ENCODE measurements around the gene UBE2G1. TPM values are rescaled to one million over a fixed set of nuclear protein-coding genes. Genes with fewer than 3 reads are reported as not detected.
"Not testable (repeated sequence)": the region's sequence is repeated elsewhere in the genome, so short reads cannot be mapped to it uniquely, and the experiment has no call there.

Gene UBE2G1
- total RNA-seq, 2 donors from 2014 or later, result 54.1 to 59.3 TPM

GRCh38 chr17:4256952-4257351 is 109.5 kb downstream of the UBE2G1 start:
- Histone ChIP-seq H3K27ac (no peak overlapping the region), H3K4me3 (no peak overlapping the region), H3K36me3 (no peaks in the 10 kb centered on the region), H3K4me1 (replicated peaks) (no peaks in the 10 kb centered on the region), H3K9me3 (no peaks in the 10 kb centered on the region), H3K27me3 (replicated peaks; ENCODE audit: insufficient read depth) (no peaks in the 10 kb centered on the region)
- TF ChIP-seq POLR2A (IDR thresholded peaks at IDR 0.05) (no peak), POLR2AphosphoS5 (IDR thresholded peaks at IDR 0.05) (no peak)
- TF ChIP-seq, protein P1, sequence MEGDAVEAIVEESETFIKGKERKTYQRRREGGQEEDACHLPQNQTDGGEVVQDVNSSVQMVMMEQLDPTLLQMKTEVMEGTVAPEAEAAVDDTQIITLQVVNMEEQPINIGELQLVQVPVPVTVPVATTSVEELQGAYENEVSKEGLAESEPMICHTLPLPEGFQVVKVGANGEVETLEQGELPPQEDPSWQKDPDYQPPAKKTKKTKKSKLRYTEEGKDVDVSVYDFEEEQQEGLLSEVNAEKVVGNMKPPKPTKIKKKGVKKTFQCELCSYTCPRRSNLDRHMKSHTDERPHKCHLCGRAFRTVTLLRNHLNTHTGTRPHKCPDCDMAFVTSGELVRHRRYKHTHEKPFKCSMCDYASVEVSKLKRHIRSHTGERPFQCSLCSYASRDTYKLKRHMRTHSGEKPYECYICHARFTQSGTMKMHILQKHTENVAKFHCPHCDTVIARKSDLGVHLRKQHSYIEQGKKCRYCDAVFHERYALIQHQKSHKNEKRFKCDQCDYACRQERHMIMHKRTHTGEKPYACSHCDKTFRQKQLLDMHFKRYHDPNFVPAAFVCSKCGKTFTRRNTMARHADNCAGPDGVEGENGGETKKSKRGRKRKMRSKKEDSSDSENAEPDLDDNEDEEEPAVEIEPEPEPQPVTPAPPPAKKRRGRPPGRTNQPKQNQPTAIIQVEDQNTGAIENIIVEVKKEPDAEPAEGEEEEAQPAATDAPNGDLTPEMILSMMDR (IDR thresholded peaks at IDR 0.05), result no peak
- intact Hi-C loops (cut with DNase I), result no loop called here
- 90% methylated on average over 2 of the region's 2 CpGs for WGBS
- no peak for DNase-seq (ENCODE audit: low spot score)

DNA sequence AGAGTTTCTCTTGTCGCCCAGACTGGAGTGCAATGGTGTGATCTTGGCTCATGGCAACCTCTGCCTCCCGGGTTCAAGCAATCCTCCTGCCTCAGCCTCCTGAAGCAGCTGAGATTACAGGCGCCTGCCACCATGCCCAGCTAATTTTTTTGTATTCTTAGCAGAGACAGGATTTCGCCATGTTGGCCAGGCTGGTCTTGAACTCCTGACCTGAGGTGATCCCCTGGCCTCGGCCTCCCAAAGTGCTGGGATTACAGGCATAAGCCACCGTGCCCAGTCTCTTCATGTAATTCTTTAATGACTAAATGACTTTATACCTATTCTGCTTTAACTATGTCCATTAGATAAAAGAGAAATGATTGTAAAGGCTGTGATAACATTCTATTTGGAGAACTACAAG is 111.2 kb downstream of the UBE2G1 start:
- 75% methylated on average over 6 of the region's 6 CpGs for WGBS
- not testable (repeated sequence) for H3K4me3 ChIP-seq

GRCh38 chr17:4250887-4251286 is 115.6 kb downstream of the UBE2G1 start:
- TF ChIP-seq POLR2A (IDR thresholded peaks at IDR 0.05) (no peak), POLR2AphosphoS5 (IDR thresholded peaks at IDR 0.05) (no peak)
- TF ChIP-seq, protein P1 (IDR thresholded peaks at IDR 0.05), result no peak
- H3K36me3 ChIP-seq, result no peaks in the 10 kb centered on the region
- no peaks in the 10 kb centered on the region for H3K4me1 ChIP-seq (replicated peaks)
- no peak overlapping the region for H3K4me3 ChIP-seq
- intact Hi-C loops (cut with DNase I), result no loop called here
- H3K27me3 ChIP-seq (replicated peaks; ENCODE audit: insufficient read depth), result no peaks in the 10 kb centered on the region
- H3K27ac ChIP-seq, result no peak overlapping the region
- DNase-seq (ENCODE audit: low spot score), result no peak
- H3K9me3 ChIP-seq, result no peaks in the 10 kb centered on the region
- WGBS, result 89% methylated on average over 2 of the region's 2 CpGs

More for the DNA sequence above, 111.2 kb downstream of the UBE2G1 start:
- H3K27ac ChIP-seq; H3K27me3 ChIP-seq (replicated peaks; ENCODE audit: insufficient read depth); intact Hi-C loops (cut with DNase I); H3K4me1 ChIP-seq (replicated peaks); DNase-seq (ENCODE audit: low spot score); H3K9me3 ChIP-seq; H3K36me3 ChIP-seq: not testable (repeated sequence)

- Histone ChIP-seq H3K27ac (no peak overlapping the region), H3K4me3 (no peak overlapping the region), H3K27me3 (replicated peaks; ENCODE audit: insufficient read depth) (no peaks in the 10 kb centered on the region), H3K4me1 (replicated peaks) (no peaks in the 10 kb centered on the region), H3K9me3 (no peaks in the 10 kb centered on the region), H3K36me3 (no peaks in the 10 kb centered on the region)
- no peak for TF ChIP-seq POLR2AphosphoS5 (IDR thresholded peaks at IDR 0.05)
- TF ChIP-seq, protein P1 (IDR thresholded peaks at IDR 0.05), result peak in 3 of 4 experiments; percentile 26 to 32 (median 32)
- 50% methylated on average over 4 of the region's 4 CpGs for WGBS
- intact Hi-C loops (cut with DNase I), result no loop called here
- no peak for DNase-seq (ENCODE audit: low spot score)
These were observed 116.9 kb downstream of the UBE2G1 start for GRCh38 chr17:4249452-4250029.

DNA sequence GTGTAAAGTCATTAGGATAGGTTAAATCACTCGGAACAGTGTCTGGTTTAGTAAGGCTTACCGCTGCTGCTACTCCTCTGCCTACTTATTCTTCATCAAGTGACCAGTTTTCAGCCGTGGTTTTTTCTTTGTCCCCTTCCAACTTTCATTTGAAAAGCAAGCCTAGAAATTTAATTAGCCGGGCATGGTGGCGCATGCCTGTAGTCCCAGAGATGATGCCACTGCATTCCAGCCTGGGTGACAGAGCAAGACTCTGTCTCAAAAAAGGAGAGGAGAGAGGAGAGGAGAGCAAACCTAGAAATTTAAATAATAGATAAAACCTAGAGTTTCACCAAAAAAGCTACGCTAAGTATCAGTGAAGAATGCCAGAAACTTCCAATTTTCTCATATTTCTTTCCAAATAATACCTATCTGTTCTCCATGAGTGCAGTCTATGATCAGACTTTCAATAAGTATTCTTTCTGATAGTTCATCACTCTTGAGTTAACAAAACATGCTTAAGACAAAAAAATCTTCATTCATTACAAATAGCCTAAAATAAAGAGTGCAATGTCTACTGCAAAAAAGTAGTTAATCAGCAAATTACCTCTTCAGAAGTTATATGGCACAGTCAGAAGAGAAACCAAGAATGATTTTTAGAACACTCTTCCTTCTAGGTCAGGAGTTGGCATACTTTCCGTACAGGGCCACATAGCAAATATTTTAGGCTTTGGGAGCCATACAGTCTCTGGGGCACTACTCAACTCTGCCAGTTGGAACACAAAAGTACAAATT is 117.8 kb downstream of the UBE2G1 start:
- Histone ChIP-seq H3K4me1 (replicated peaks) (no peaks in the 10 kb centered on the region), H3K27ac (peak overlapping the region; percentile 49 to 62), H3K9me3 (no peaks in the 10 kb centered on the region), H3K4me3 (no peak overlapping the region), H3K36me3 (no peaks in the 10 kb centered on the region), H3K27me3 (replicated peaks; ENCODE audit: insufficient read depth) (no peaks in the 10 kb centered on the region)
- peak; percentile 30 for DNase-seq (ENCODE audit: low spot score)
- intact Hi-C loops (cut with DNase I), result no loop called here
- 56% methylated on average over 7 of the region's 7 CpGs for WGBS
- no peak for TF ChIP-seq POLR2AphosphoS5 (IDR thresholded peaks at IDR 0.05)

DNA sequence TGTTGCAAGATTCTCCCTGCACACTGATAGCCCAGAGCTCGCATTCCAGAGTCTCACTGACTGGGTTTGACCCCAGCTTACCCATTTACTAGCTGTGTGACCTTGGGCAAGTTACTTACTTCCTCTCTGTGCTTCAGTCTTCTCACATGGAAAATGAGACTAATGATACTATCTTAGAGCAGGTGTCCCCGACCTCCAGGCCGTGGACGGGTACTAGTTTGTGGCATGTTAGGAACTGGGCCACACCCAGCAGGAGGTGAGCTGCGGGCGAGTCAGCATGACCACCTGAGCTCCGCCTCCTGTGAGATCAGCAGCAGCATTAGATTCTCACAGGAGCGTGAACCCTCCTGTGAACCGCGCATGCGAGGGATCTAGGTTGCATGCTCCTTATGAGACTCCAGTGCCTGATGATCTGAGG is 118.5 kb downstream of the UBE2G1 start:
- peak; percentile 52 for DNase-seq (ENCODE audit: low spot score)
- no peaks in the 10 kb centered on the region for H3K27me3 ChIP-seq (replicated peaks; ENCODE audit: insufficient read depth)
- intact Hi-C loops (cut with DNase I), result no loop called here
- H3K4me1 ChIP-seq (replicated peaks), result no peaks in the 10 kb centered on the region
- no peak overlapping the region for H3K4me3 ChIP-seq
- H3K27ac ChIP-seq, result peak overlapping the region; percentile 49 to 62
- WGBS, result 52% methylated on average over 11 of the region's 11 CpGs
- H3K36me3 ChIP-seq, result no peaks in the 10 kb centered on the region
- H3K9me3 ChIP-seq, result no peaks in the 10 kb centered on the region
- TF ChIP-seq POLR2A (IDR thresholded peaks at IDR 0.05) (peak; percentile 52), POLR2AphosphoS5 (IDR thresholded peaks at IDR 0.05) (no peak)

Measured in prostate gland (tissue), 2 donors.